KOPT-K1 (cell line): ENCODE data around the gene AMT.

Experiments used
- H3K27ac ChIP-seq: fragments of 200-600 bp; sonication (generic); 2 replicates; pipeline ENCODE4 v1.5.1; 2016; ENCODE audit warnings: antibody characterized with exemption, mild to moderate bottlenecking, low read depth, low read length; ENCODE audit not compliant: poor library complexity, severe bottlenecking
- H3K36me3 ChIP-seq: fragments of 200-600 bp; sonication (generic); 2 replicates; pipeline ENCODE4 v1.5.1; 2017; ENCODE audit warnings: antibody characterized with exemption, mild to moderate bottlenecking, low read length, moderate library complexity; ENCODE audit not compliant: insufficient read depth
- H3K9me3 ChIP-seq: fragments of 200-600 bp; sonication (generic); 2 replicates; pipeline ENCODE4 v1.5.1; 2017; ENCODE audit warnings: antibody characterized with exemption, low read length, mild to moderate bottlenecking; ENCODE audit not compliant: insufficient read depth, poor library complexity, severe bottlenecking

Gene AMT

GRCh38 chr3:49386056-49386756, 36.1 kb downstream of the AMT start:
- H3K27ac ChIP-seq: no peak overlapping the region
- H3K36me3 ChIP-seq: peaks cover 25% of the 10 kb centered on the region; the same call in 1 of the 2 replicates
- H3K9me3 ChIP-seq: no peaks in the 10 kb centered on the region

- Histone ChIP-seq H3K27ac (no peak overlapping the region), H3K9me3 (no peaks in the 10 kb centered on the region), H3K36me3 (peaks cover 25% of the 10 kb centered on the region; the same call in 1 of the 2 replicates)
These were observed 36.7 kb downstream of the AMT start for GRCh38 chr3:49385617-49386016.

- Histone ChIP-seq H3K9me3 (no peaks in the 10 kb centered on the region), H3K27ac (no peak overlapping the region), H3K36me3 (peaks cover 8% of the 10 kb centered on the region; the same call in 1 of the 2 replicates)
These were observed 38.9 kb downstream of the AMT start for GRCh38 chr3:49383387-49383786.

- H3K36me3 ChIP-seq: peaks cover 26% of the 10 kb centered on the region
- no peak overlapping the region for H3K27ac ChIP-seq
- H3K9me3 ChIP-seq: no peaks in the 10 kb centered on the region
These were observed 43.9 kb downstream of the AMT start for GRCh38 chr3:49378249-49378895.

- Histone ChIP-seq H3K36me3 (peaks cover 35% of the 10 kb centered on the region), H3K27ac (no peak overlapping the region), H3K9me3 (no peaks in the 10 kb centered on the region)
These were observed 44.8 kb downstream of the AMT start for GRCh38 chr3:49377483-49377882.

- H3K36me3 ChIP-seq: peaks cover 87% of the 10 kb centered on the region
- H3K9me3 ChIP-seq: no peaks in the 10 kb centered on the region
- H3K27ac ChIP-seq: no peak overlapping the region
These were observed 50.3 kb downstream of the AMT start for GRCh38 chr3:49371946-49372345.

GRCh38 chr3:49370585-49371290, 51.5 kb downstream of the AMT start:
- Histone ChIP-seq H3K36me3 (peaks cover 96% of the 10 kb centered on the region), H3K27ac (no peak overlapping the region), H3K9me3 (no peaks in the 10 kb centered on the region)
